HG02943 (cell line): Measurements from ENCODE around the gene DIP2C.
"Not testable (repeated sequence)": the region's sequence is repeated elsewhere in the genome, so short reads cannot be mapped to it uniquely, and the experiment has no call there.

Experiments used
- ATAC-seq: cut with Tn5 transposase; IDR thresholded peaks from one replicate; pipeline ENCODE4 v1.9.1; 2021; ENCODE audit warnings: mild to moderate bottlenecking, low read depth, moderate library complexity; ENCODE audit not compliant: unreplicated experiment

Gene DIP2C

GRCh38 chr10:586716-587115 is 102.8 kb downstream of the DIP2C start:
- no peak for ATAC-seq

- no peak for ATAC-seq
Measured at GRCh38 chr10:586151-586550, 103.3 kb downstream of the DIP2C start.

GRCh38 chr10:585502-585901 is 104.0 kb downstream of the DIP2C start:
- ATAC-seq = no peak

GRCh38 chr10:584497-585290 is 104.8 kb downstream of the DIP2C start:
- ATAC-seq = not testable (repeated sequence)

GRCh38 chr10:583433-583832 is 106.0 kb downstream of the DIP2C start:
- no peak for ATAC-seq

GRCh38 chr10:581776-582330 is 107.6 kb downstream of the DIP2C start:
- ATAC-seq = no peak

GRCh38 chr10:580778-581177 is 108.7 kb downstream of the DIP2C start:
- ATAC-seq = no peak

GRCh38 chr10:576130-576465 is 113.4 kb downstream of the DIP2C start:
- ATAC-seq = no peak

- no peak for ATAC-seq
Measured at GRCh38 chr10:575402-576129, 113.9 kb downstream of the DIP2C start.

GRCh38 chr10:572696-573095 is 116.8 kb downstream of the DIP2C start:
- ATAC-seq = no peak

GRCh38 chr10:571688-572451 is 117.6 kb downstream of the DIP2C start:
- ATAC-seq = no peak

- no peak for ATAC-seq
Measured at GRCh38 chr10:571166-571565, 118.3 kb downstream of the DIP2C start.

- no peak for ATAC-seq
Measured at GRCh38 chr10:570628-571163, 118.8 kb downstream of the DIP2C start.

GRCh38 chr10:569961-570627 is 119.4 kb downstream of the DIP2C start:
- no peak for ATAC-seq

GRCh38 chr10:568848-569247 is 120.6 kb downstream of the DIP2C start:
- ATAC-seq = no peak

- ATAC-seq = no peak
Measured at GRCh38 chr10:567869-568268, 121.6 kb downstream of the DIP2C start.

- no peak for ATAC-seq
Measured at GRCh38 chr10:566241-566885, 123.1 kb downstream of the DIP2C start.

- no peak for ATAC-seq
Measured at GRCh38 chr10:565676-566075, 123.8 kb downstream of the DIP2C start.

GRCh38 chr10:565146-565545 is 124.3 kb downstream of the DIP2C start:
- no peak for ATAC-seq

GRCh38 chr10:563827-564226 is 125.6 kb downstream of the DIP2C start:
- ATAC-seq = no peak
